Measurements from ENCODE around the gene FREY1.

GRCh38 chr11:45892856-45893255 is 14.2 kb downstream of the FREY1 start:
- TF ChIP-seq POLR2A (IDR thresholded peaks at IDR 0.05): no peak
- no peak for TF ChIP-seq CTCF (IDR thresholded peaks at IDR 0.05)
